ENCODE measurements around the gene MCUB. TPM values are rescaled to one million over a fixed set of nuclear protein-coding genes. Genes with fewer than 3 reads are reported as not detected.
"Not testable (repeated sequence)": the region's sequence is repeated elsewhere in the genome, so short reads cannot be mapped to it uniquely, and the experiment has no call there.

MCUB gene, protein sequence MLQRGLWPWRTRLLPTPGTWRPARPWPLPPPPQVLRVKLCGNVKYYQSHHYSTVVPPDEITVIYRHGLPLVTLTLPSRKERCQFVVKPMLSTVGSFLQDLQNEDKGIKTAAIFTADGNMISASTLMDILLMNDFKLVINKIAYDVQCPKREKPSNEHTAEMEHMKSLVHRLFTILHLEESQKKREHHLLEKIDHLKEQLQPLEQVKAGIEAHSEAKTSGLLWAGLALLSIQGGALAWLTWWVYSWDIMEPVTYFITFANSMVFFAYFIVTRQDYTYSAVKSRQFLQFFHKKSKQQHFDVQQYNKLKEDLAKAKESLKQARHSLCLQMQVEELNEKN
- total RNA-seq: 1 to 10 TPM in 5 of 6 donors, under 1 TPM in 1; 0.88 to 6.5 (median 2.2) TPM
- 1 to 10 TPM; 2.7 to 6.4 TPM for polyA plus RNA-seq

DNA sequence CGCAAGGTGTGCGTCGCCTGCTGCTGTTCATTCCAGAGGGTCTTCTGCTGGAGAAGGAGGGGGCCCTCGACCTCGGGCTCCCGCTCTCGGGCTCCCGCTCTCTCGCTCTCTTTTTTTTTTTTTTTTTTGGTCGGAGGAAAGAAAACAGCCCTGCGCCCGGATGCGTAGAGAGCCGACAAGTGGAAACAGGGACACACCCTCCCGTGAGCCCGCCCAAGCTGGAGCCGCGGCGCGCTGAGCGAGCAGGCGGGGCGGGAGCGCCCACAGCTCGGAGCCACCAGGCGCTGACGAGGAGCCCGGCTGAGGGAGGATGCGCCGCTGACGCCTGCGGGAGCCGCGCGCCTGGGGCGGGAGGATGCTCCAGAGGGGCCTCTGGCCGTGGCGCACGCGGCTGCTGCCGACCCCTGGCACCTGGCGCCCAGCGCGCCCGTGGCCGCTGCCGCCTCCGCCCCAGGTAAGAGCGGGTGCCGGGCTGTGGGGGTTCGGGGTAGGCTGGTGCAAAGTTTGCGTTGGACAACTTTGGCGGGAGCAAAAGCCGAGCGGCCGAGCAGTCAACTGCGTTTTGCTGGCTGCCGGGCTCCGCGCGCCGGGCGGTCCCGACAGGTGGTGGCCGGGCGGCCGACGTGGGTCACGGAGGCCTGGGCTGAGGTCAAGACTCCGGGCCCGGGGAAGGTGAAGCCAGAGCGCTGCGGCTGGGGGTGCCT lies at the start of gene MCUB:
MCUB (plus strand) TSS at position 264 of the 704 bp plus-strand sequence; CDS start at position 356, 92 bp downstream.
- DNase-seq: peak; percentile 43 to 85 (median 66)
- no peaks in the 10 kb centered on the region for H3K36me3 ChIP-seq
- TF ChIP-seq, protein P1, sequence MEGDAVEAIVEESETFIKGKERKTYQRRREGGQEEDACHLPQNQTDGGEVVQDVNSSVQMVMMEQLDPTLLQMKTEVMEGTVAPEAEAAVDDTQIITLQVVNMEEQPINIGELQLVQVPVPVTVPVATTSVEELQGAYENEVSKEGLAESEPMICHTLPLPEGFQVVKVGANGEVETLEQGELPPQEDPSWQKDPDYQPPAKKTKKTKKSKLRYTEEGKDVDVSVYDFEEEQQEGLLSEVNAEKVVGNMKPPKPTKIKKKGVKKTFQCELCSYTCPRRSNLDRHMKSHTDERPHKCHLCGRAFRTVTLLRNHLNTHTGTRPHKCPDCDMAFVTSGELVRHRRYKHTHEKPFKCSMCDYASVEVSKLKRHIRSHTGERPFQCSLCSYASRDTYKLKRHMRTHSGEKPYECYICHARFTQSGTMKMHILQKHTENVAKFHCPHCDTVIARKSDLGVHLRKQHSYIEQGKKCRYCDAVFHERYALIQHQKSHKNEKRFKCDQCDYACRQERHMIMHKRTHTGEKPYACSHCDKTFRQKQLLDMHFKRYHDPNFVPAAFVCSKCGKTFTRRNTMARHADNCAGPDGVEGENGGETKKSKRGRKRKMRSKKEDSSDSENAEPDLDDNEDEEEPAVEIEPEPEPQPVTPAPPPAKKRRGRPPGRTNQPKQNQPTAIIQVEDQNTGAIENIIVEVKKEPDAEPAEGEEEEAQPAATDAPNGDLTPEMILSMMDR (IDR thresholded peaks at IDR 0.05): no peak
- 1% methylated on average over 50 to 73 of the region's 73 CpGs for WGBS, 2 donors
- H3K27me3 ChIP-seq: peaks cover 0 to 4% (median 0%) of the 10 kb centered on the region in 4 donors
- intact Hi-C loops (cut with DNase I): no loop called here
- peak within 1 kb of the TSS in 3 of 4 donors; percentile 52 to 70 (median 55) for H3K27ac ChIP-seq
- peak within 1 kb of the TSS; percentile 21 to 76 (median 46) for H3K4me3 ChIP-seq
- no peaks in the 10 kb centered on the region for H3K9me3 ChIP-seq
- no peaks in the 10 kb centered on the region for H3K4me1 ChIP-seq
- no peak for FAIRE-seq
- ATAC-seq: peak; percentile 85 to 97 (median 95)

DNA sequence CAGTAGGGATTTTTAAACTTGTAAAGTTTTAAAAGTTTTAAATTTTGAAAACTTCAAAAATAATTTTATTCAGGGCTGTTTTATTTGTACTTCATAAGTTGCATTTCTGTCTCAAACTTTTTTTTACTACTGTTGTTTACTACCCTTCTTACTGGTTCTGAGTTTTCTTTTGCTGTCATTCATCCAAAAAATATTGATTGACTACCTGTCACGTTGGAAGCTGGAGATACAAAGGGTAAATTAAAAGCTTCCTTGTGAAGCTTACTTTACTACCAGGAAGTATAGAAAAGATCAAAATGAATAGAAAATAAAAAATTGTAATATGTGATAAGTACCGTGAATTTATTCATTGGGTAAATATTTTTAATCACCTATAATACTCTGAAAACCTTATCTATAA lies 49.4 kb upstream of the MCUB start:
- TF ChIP-seq, protein P1 (IDR thresholded peaks at IDR 0.05): no peak
- peaks cover 0 to 18% (median 0%) of the 10 kb centered on the region in 3 donors for H3K36me3 ChIP-seq
- no peaks in the 10 kb centered on the region for H3K9me3 ChIP-seq
- intact Hi-C loops (cut with DNase I): no loop called here
- no peaks in the 10 kb centered on the region for H3K4me1 ChIP-seq
- no peak overlapping the region for H3K4me3 ChIP-seq
- no peak for ATAC-seq
- no peak for DNase-seq
- H3K27me3 ChIP-seq: no peaks in the 10 kb centered on the region
- WGBS, 2 donors: 20 to 22% methylated on average over 2 of the region's 2 CpGs
- H3K27ac ChIP-seq: no peak overlapping the region
- FAIRE-seq: no peak

DNA sequence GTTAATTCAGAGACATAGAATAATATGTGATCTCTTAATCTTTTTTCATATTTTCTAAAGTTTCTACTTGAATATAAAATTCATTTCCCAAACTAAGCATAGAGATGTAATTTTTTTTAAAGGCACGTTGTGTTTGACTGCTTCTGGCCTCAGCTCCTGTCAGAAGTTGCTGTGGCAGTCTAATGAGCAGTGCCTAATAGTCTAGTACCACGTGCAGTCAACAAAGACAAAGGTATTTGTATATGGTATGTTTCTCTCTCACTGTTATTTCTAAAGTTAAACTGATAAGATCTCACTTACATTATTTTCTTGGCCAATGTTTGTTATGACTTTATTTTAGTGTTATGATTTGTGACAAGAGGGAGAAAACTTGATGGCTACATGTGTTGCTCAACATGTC lies 48.6 kb upstream of the MCUB start:
- TF ChIP-seq, protein P1 (IDR thresholded peaks at IDR 0.05): no peak
- Histone ChIP-seq H3K36me3 (peaks cover 0 to 18% (median under 1%) of the 10 kb centered on the region in 3 donors), H3K27ac (no peak overlapping the region), H3K4me3 (no peak overlapping the region), H3K27me3 (no peaks in the 10 kb centered on the region), H3K4me1 (no peaks in the 10 kb centered on the region), H3K9me3 (no peaks in the 10 kb centered on the region)
- 33 to 41% methylated on average over 2 of the region's 2 CpGs for WGBS, 2 donors
- no peak for FAIRE-seq
- no peak for DNase-seq
- ATAC-seq: no peak
- intact Hi-C loops (cut with DNase I): no loop called here

DNA sequence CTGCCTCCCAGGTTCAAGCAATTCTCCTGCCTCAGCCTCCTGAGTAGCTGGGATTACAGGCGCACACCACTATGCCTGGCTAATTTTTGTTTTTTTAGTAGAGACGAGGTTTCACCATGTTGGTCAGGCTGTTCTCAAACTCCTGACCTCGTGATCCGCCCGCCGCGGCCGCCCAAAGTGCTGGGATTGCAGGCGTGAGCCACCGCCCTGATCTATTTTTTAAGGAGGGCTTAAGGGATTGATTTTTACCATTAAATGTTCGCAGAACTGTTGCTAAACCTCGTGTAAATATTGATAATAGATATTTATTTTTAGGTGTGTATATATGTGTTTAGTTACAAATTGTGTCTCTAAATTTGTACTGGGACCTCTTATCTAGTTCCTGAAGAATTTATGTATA lies 46.7 kb upstream of the MCUB start:
- intact Hi-C loops (cut with DNase I); H3K27ac ChIP-seq; H3K9me3 ChIP-seq; H3K27me3 ChIP-seq; FAIRE-seq; ATAC-seq; H3K4me3 ChIP-seq; H3K4me1 ChIP-seq; DNase-seq: not testable (repeated sequence)
- H3K36me3 ChIP-seq: peaks cover 0 to 20% (median 7%) of the 10 kb centered on the region in 3 donors
- 87 to 89% methylated on average over 12 of the region's 12 CpGs for WGBS, 2 donors

DNA sequence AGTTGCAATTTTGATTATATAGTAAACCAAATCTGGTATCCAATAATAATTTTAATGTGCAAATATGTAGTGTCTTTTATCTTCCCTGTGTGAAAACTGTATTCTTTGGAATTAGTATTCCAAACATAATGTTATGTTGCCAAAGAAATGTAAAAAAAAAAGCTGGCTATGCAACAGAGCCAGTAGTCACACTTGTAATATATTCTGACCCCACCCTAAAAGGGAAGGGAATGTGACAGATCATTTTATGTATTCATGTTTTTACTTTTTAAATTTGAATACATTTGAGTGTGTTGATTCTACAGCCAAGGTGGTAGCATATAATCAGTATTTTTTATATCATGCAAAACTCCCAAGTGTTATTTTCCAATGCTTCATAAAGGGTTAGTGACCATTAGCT lies 27.9 kb upstream of the MCUB start:
- FAIRE-seq (no peak), DNase-seq (no peak), ATAC-seq (no peak)
- Histone ChIP-seq H3K27ac (no peak overlapping the region), H3K4me1 (no peaks in the 10 kb centered on the region), H3K9me3 (no peaks in the 10 kb centered on the region), H3K4me3 (no peak overlapping the region), H3K36me3 (peaks cover 0 to 53% (median 26%) of the 10 kb centered on the region in 3 donors), H3K27me3 (no peaks in the 10 kb centered on the region)
- TF ChIP-seq, protein P1 (IDR thresholded peaks at IDR 0.05): no peak
- intact Hi-C loops (cut with DNase I): no loop called here
